H9 (cell line): ENCODE results near the gene ICE2. TPM values are rescaled to one million over a fixed set of nuclear protein-coding genes. Genes with fewer than 3 reads are reported as not detected.

Experiments
- DNase-seq: peaks from one replicate; pipeline ENCODE4 v3.0.0-alpha.2; 2017
- H2AFZ ChIP-seq: one replicate; pipeline ENCODE4 v1.6.1; 2013; ENCODE audit warnings: mild to moderate bottlenecking, low read length, control low read depth, moderate library complexity
- H2AK5ac ChIP-seq: 2 replicates; pipeline ENCODE4 v1.6.1; 2013; ENCODE audit warnings: low read length, control low read depth, mixed read lengths; ENCODE audit not compliant: insufficient read length
- H2BK120ac ChIP-seq: one replicate; pipeline ENCODE4 v1.6.1; 2013; ENCODE audit warnings: low read depth, mild to moderate bottlenecking, low read length, control low read depth, inconsistent platforms; ENCODE audit not compliant: poor library complexity, severe bottlenecking
- H2BK12ac ChIP-seq: 2 replicates; pipeline ENCODE4 v1.6.1; 2013; ENCODE audit warnings: low read length, control low read depth, mixed read lengths, low read depth; ENCODE audit not compliant: insufficient read length
- H2BK15ac ChIP-seq: 2 replicates; pipeline ENCODE4 v1.6.1; 2013; ENCODE audit warnings: low read depth, low read length, control low read depth
- H2BK20ac ChIP-seq: one replicate; pipeline ENCODE4 v1.6.1; 2013; ENCODE audit warnings: low read depth, mild to moderate bottlenecking, low read length, control low read depth, inconsistent platforms; ENCODE audit not compliant: poor library complexity, severe bottlenecking
- H2BK5ac ChIP-seq: 2 replicates; pipeline ENCODE4 v1.6.1; 2013; ENCODE audit warnings: low read length, control low read depth, mixed read lengths; ENCODE audit not compliant: insufficient read length
- H3K14ac ChIP-seq: 2 replicates; pipeline ENCODE4 v1.6.1; 2013; ENCODE audit warnings: low read length, control low read depth; ENCODE audit not compliant: insufficient read depth
- H3K18ac ChIP-seq: 2 replicates; pipeline ENCODE4 v1.6.1; 2013; ENCODE audit warnings: low read depth, mild to moderate bottlenecking, mixed read lengths, low read length, control low read depth; ENCODE audit not compliant: insufficient read length
- H3K23ac ChIP-seq: 2 replicates; pipeline ENCODE4 v1.6.1; 2013; ENCODE audit warnings: low read length, control low read depth, mixed read lengths, low read depth; ENCODE audit not compliant: insufficient read length
- H3K23me2 ChIP-seq: 2 replicates; pipeline ENCODE4 v1.6.1; 2013; ENCODE audit warnings: low read depth, mild to moderate bottlenecking, mixed read lengths, low read length, control low read depth; ENCODE audit not compliant: insufficient read length, poor library complexity, severe bottlenecking
- H3K27ac ChIP-seq: 2 replicates; pipeline ENCODE4 v1.5.1; 2013; ENCODE audit warnings: low read length, control low read depth, mixed read lengths, low read depth; ENCODE audit not compliant: insufficient read length
- H3K27me3 ChIP-seq: 2 replicates; pipeline ENCODE4 v1.6.1; 2013; ENCODE audit warnings: low read length, control low read depth, inconsistent platforms; ENCODE audit not compliant: insufficient read depth
- H3K4ac ChIP-seq: 2 replicates; pipeline ENCODE4 v1.6.1; 2013; ENCODE audit warnings: low read depth, mild to moderate bottlenecking, control low read depth, inconsistent platforms, low read length, moderate library complexity
- H3K4me1 ChIP-seq: 2 replicates; pipeline ENCODE4 v1.6.1; 2013; ENCODE audit warnings: low read length, control low read depth, inconsistent platforms; ENCODE audit not compliant: insufficient read depth
- H3K4me2 ChIP-seq: 2 replicates; pipeline ENCODE4 v1.6.1; 2013; ENCODE audit warnings: low read length, control low read depth, mixed read lengths; ENCODE audit not compliant: insufficient read length, insufficient read depth
- H3K56ac ChIP-seq: 2 replicates; pipeline ENCODE4 v1.6.1; 2013; ENCODE audit warnings: low read depth, mild to moderate bottlenecking, mixed read lengths, low read length, control low read depth; ENCODE audit not compliant: insufficient read length
- H3K79me1 ChIP-seq: 2 replicates; pipeline ENCODE4 v1.6.1; 2013; ENCODE audit warnings: low read depth, mild to moderate bottlenecking, moderate library complexity, low read length, control low read depth, inconsistent platforms; ENCODE audit not compliant: insufficient read depth, poor library complexity, severe bottlenecking
- H3K79me2 ChIP-seq: 2 replicates; pipeline ENCODE4 v1.6.1; 2013; ENCODE audit warnings: low read length, control low read depth, inconsistent platforms; ENCODE audit not compliant: insufficient read depth
- H3K9ac ChIP-seq: 2 replicates; pipeline ENCODE4 v1.6.1; 2013; ENCODE audit warnings: low read length, control low read depth, mixed read lengths; ENCODE audit not compliant: insufficient read length; ENCODE audit errors: extremely low read depth
- H3K9me3 ChIP-seq: one replicate; pipeline ENCODE4 v1.6.1; 2013; ENCODE audit warnings: low read depth, low read length, inconsistent platforms; ENCODE audit not compliant: control insufficient read depth
- H3T11ph ChIP-seq: one replicate; pipeline ENCODE4 v1.6.1; 2013; ENCODE audit warnings: mild to moderate bottlenecking, low read length, control low read depth, inconsistent platforms
- H4K20me1 ChIP-seq: one replicate; pipeline ENCODE4 v1.6.1; 2013; ENCODE audit not compliant: control insufficient read depth, insufficient read length, insufficient read depth
- H4K5ac ChIP-seq: 2 replicates; pipeline ENCODE4 v1.6.1; 2013; ENCODE audit warnings: low read depth, mild to moderate bottlenecking, mixed read lengths, low read length, control low read depth; ENCODE audit not compliant: insufficient read length
- H4K8ac ChIP-seq: replicated peaks from 2 replicates; pipeline ENCODE4 v1.6.1; 2013; ENCODE audit warnings: low read length, control low read depth, mixed read lengths, low read depth; ENCODE audit not compliant: insufficient read length
- H4K91ac ChIP-seq: 2 replicates; pipeline ENCODE4 v1.6.1; 2013; ENCODE audit warnings: low read depth, mild to moderate bottlenecking, moderate library complexity, mixed read lengths, low read length, control low read depth; ENCODE audit not compliant: insufficient read length
- H3K27ac Mint-ChIP-seq, 3 experiments: 2 replicates in 2 of 3; 3 replicates in 1 of 3; pipeline ENCODE4 v1.8.0; 2020 to 2021; ENCODE audit warnings: mixed read lengths in 3 of 3, mild to moderate bottlenecking in 1 of 3, moderate library complexity in 1 of 3
- H3K27me3 Mint-ChIP-seq: 2 replicates; pipeline ENCODE4 v1.8.0; 2021; ENCODE audit warnings: low read depth, mild to moderate bottlenecking, moderate library complexity, mixed read lengths
- H3K36me3 Mint-ChIP-seq, 3 experiments: 2 replicates in 2 of 3; 3 replicates in 1 of 3; pipeline ENCODE4 v1.8.0; 2020 to 2021; ENCODE audit warnings: low read depth in 3 of 3, mixed read lengths in 3 of 3; ENCODE audit not compliant: insufficient read depth in 1 of 3
- H3K4me1 Mint-ChIP-seq, 2 experiments: 2 replicates each; pipeline ENCODE4 v1.8.0; 2020; ENCODE audit warnings: mixed read lengths in 2 of 2
- H3K4me3 Mint-ChIP-seq, 2 experiments: 2 replicates in 1 of 2; 3 replicates in 1 of 2; pipeline ENCODE4 v1.8.0; 2020 to 2021; ENCODE audit warnings: mild to moderate bottlenecking in 2 of 2, mixed read lengths in 2 of 2, moderate library complexity in 1 of 2
- H3K9me3 Mint-ChIP-seq, 2 experiments: 2 replicates in 1 of 2; 3 replicates in 1 of 2; pipeline ENCODE4 v1.8.0; 2020; ENCODE audit warnings: mild to moderate bottlenecking in 2 of 2, mixed read lengths in 2 of 2, moderate library complexity in 1 of 2
- CTCF ChIP-seq: fragments of 200-600 bp; sonication (generic); conservative IDR thresholded peaks from 3 replicates; pipeline ENCODE4 v1.8.0; 2021; ENCODE audit warnings: antibody characterized with exemption, mild to moderate bottlenecking
- WGBS: extraction: QIAGEN DNeasy Blood & Tissue Kit; methylation state at CpG from one replicate; pipeline ENCODE4 v1.1.7; 2013; ENCODE audit warnings: missing lambda C conversion rate, low lambda C conversion rate, mixed read lengths; ENCODE audit not compliant: insufficient read length; ENCODE audit errors: extremely low coverage; 5-methylcytosine and 5-hydroxymethylcytosine counted together
- total RNA-seq: library from RNA; stranded (reverse); gene quantifications from 2 replicates; pipeline ENCODE4 v1.2.1, GENCODE V29; 2021

Gene ICE2
- total RNA-seq, 1 experiment from 2014 or later, result 76.3 TPM

- H3K27me3 Mint-ChIP-seq, result peaks cover 56% of the 10 kb centered on the region
- H3K9ac ChIP-seq, result no peak overlapping the region
- whole genome bisulfite sequencing, result no CpG with 5 or more reads among the region's 1 CpG
- H2AK5ac ChIP-seq, result no peak overlapping the region
- no peak overlapping the region for H2BK120ac ChIP-seq
- no peak overlapping the region for H2BK15ac ChIP-seq
- H4K8ac ChIP-seq, result no peak overlapping the region
- H2BK5ac ChIP-seq, result no peak overlapping the region
- DNase-seq, result no peak
- H4K91ac ChIP-seq, result no peak overlapping the region
- no peaks in the 10 kb centered on the region for H3K27me3 ChIP-seq
- no peaks in the 10 kb centered on the region for H3K4me1 ChIP-seq
- no peak overlapping the region for H2BK12ac ChIP-seq
- H3K79me2 ChIP-seq, result no peaks in the 10 kb centered on the region
- no peak overlapping the region for H3K4me3 Mint-ChIP-seq
- no peaks in the 10 kb centered on the region for H4K20me1 ChIP-seq
- no peaks in the 10 kb centered on the region for H3K9me3 ChIP-seq
- no peaks in the 10 kb centered on the region for H3K79me1 ChIP-seq
- H3K23ac ChIP-seq, result no peak overlapping the region
- H3K4me2 ChIP-seq, result no peak overlapping the region
- H3K14ac ChIP-seq, result no peak overlapping the region
- no peak for TF ChIP-seq CTCF
- no peaks in the 10 kb centered on the region for H3K23me2 ChIP-seq
- H2AFZ ChIP-seq, result no peak overlapping the region
- peaks cover 3 to 4% of the 10 kb centered on the region in 2 experiments; a peak in 4 of 5 replicates for H3K9me3 Mint-ChIP-seq
- no peak overlapping the region for H3K4ac ChIP-seq
- H2BK20ac ChIP-seq, result no peak overlapping the region
- no peak overlapping the region for H3K18ac ChIP-seq
- no peak overlapping the region for H3K56ac ChIP-seq
- H3K36me3 Mint-ChIP-seq, result peaks cover 2 to 14% (median 4%) of the 10 kb centered on the region in 3 experiments; a peak in 5 of 7 replicates
- no peak overlapping the region for H4K5ac ChIP-seq
- H3K27ac Mint-ChIP-seq, result no peak overlapping the region
- no peak overlapping the region for H3K27ac ChIP-seq
- peaks cover 19 to 21% of the 10 kb centered on the region in 2 experiments for H3K4me1 Mint-ChIP-seq
- H3T11ph ChIP-seq, result no peak overlapping the region
Measured at GRCh38 chr15:60370869-60371136, 108.1 kb downstream of the ICE2 start.
